Calu3 (cell line): ENCODE results near the gene ZDHHC18. TPM values are rescaled to one million over a fixed set of nuclear protein-coding genes. Genes with fewer than 3 reads are reported as not detected.
A peak's percentile ranks its signal among the peaks of the same experiment; 100 is the strongest.

Source experiments
- BruUV-seq: library from RNA; stranded (reverse); fragments of 400-500 nt; replicated peaks from 2 replicates; lab custom pipeline; 2021; lab: Mats Ljungman, UMichigan
- CTCF ChIA-PET: fragments of 300-600 bp; sonication (Branson Sonifier 250); formaldehyde crosslinking; loops from one replicate; lab custom pipeline; 2022; ENCODE audit warnings: antibody characterized with exemption; lab: Charles Lee
- DNase-seq: peaks from one replicate; pipeline ENCODE4 v3.0.0; 2022
- H3K27ac Mint-ChIP-seq: one replicate; pipeline ENCODE4 v1.8.0; 2022; ENCODE audit warnings: mixed read lengths; ENCODE audit not compliant: unreplicated experiment
- H3K27me3 Mint-ChIP-seq: one replicate; pipeline ENCODE4 v1.8.0; 2022; ENCODE audit warnings: mixed read lengths; ENCODE audit not compliant: unreplicated experiment
- H3K36me3 Mint-ChIP-seq: one replicate; pipeline ENCODE4 v1.8.0; 2022; ENCODE audit warnings: mild to moderate bottlenecking, moderate library complexity, mixed read lengths; ENCODE audit not compliant: insufficient read depth, unreplicated experiment
- H3K4me1 Mint-ChIP-seq: one replicate; pipeline ENCODE4 v1.8.0; 2022; ENCODE audit warnings: mild to moderate bottlenecking, low read depth, mixed read lengths; ENCODE audit not compliant: unreplicated experiment
- H3K4me3 Mint-ChIP-seq: one replicate; pipeline ENCODE4 v1.8.0; 2022; ENCODE audit warnings: mild to moderate bottlenecking, low read depth, moderate library complexity, mixed read lengths; ENCODE audit not compliant: unreplicated experiment
- H3K9me3 Mint-ChIP-seq: one replicate; pipeline ENCODE4 v1.8.0; 2022; ENCODE audit warnings: low read depth, mixed read lengths; ENCODE audit not compliant: unreplicated experiment
- CTCF ChIP-seq: fragments of 200-600 bp; IDR thresholded peaks from one replicate; pipeline ENCODE4 v1.8.0; 2022; ENCODE audit warnings: antibody characterized with exemption; ENCODE audit not compliant: unreplicated experiment
- intact Hi-C: fragments of 100-400 bp; cut with micrococcal nuclease; formaldehyde crosslinking; loops from one replicate; pipeline ENCODE4 v1.10.0; 2022; ENCODE audit not compliant: unreplicated experiment
- total RNA-seq: library from RNA; stranded (reverse); gene quantifications from 2 replicates; pipeline ENCODE4 v1.2.3, GENCODE V29; 2022

ZDHHC18 gene
- total RNA-seq, 1 experiment from 2014 or later = 21.8 TPM

- Mint-ChIP-seq H3K27me3 (no peaks in the 10 kb centered on the region), H3K27ac (peak within 1 kb of the TSS; percentile 93), H3K36me3 (peaks cover 37% of the 10 kb centered on the region), H3K9me3 (no peaks in the 10 kb centered on the region), H3K4me3 (peak within 1 kb of the TSS; percentile 90), H3K4me1 (peaks cover 39% of the 10 kb centered on the region)
- intact Hi-C loops = loop anchor here (2.0 kb wide), 1 partner anchor 83 kb away; no protein-coding TSS in a partner anchor
- TF ChIP-seq CTCF = no peak
- CTCF ChIA-PET = interaction anchor here (1.3 to 2.6 kb wide), 6 partner anchors 14 to 186 kb away, joined by 3 to 23 read pairs (median 8); no protein-coding TSS in a partner anchor
- DNase-seq = peak; percentile 85
- TSS peak; percentile 28 for BruUV-seq
Measured at GRCh38 chr1:26787706-26788514, 38.6 kb upstream of the ZDHHC18 start, which contains the start of gene PIGV. TSS of gene PIGV (plus strand) at chr1:26787950. CDS start at chr1:26790816, 2,866 bp downstream.

- CTCF ChIA-PET = interaction anchor here (0.6 to 2.6 kb wide), 12 partner anchors 15 to 186 kb away, joined by 3 to 23 read pairs (median 5); no protein-coding TSS in a partner anchor
- no peak for DNase-seq
Measured at GRCh38 chr1:26788515-26788785, 38.0 kb upstream of the ZDHHC18 start.

GRCh38 chr1:26788836-26789611 lies 37.5 kb upstream of the ZDHHC18 start:
- DNase-seq = peak; percentile 83
- Mint-ChIP-seq H3K27me3 (no peaks in the 10 kb centered on the region), H3K9me3 (no peaks in the 10 kb centered on the region), H3K36me3 (peaks cover 33% of the 10 kb centered on the region), H3K4me3 (peak overlapping the region; percentile 90), H3K27ac (peak overlapping the region; percentile 93), H3K4me1 (peaks cover 34% of the 10 kb centered on the region)
- TF ChIP-seq CTCF = peak; percentile 81
- intact Hi-C loops = loop anchor here (1.0 to 2.0 kb wide), 2 partner anchors 84 to 187 kb away; no protein-coding TSS in a partner anchor
- CTCF ChIA-PET = interaction anchor here (0.6 to 2.6 kb wide), 13 partner anchors 16 to 190 kb away, joined by 3 to 23 read pairs (median 5); no protein-coding TSS in a partner anchor
- no TSS peak for BruUV-seq

More at GRCh38 chr1:26788515-26788785, 38.0 kb upstream of the ZDHHC18 start:
- Mint-ChIP-seq H3K4me3 (peak overlapping the region; percentile 90), H3K9me3 (no peaks in the 10 kb centered on the region), H3K4me1 (peaks cover 37% of the 10 kb centered on the region), H3K27ac (peak overlapping the region; percentile 93), H3K36me3 (peaks cover 37% of the 10 kb centered on the region), H3K27me3 (no peaks in the 10 kb centered on the region)
- intact Hi-C loops = loop anchor here (2.0 kb wide), 1 partner anchor 84 kb away; no protein-coding TSS in a partner anchor
- BruUV-seq = no TSS peak
- TF ChIP-seq CTCF = no peak

- no peaks in the 10 kb centered on the region for H3K27me3 Mint-ChIP-seq
- no peak overlapping the region for H3K27ac Mint-ChIP-seq
- CTCF ChIA-PET = interaction anchor here (1.3 to 2.6 kb wide), 5 partner anchors 97 to 190 kb away, joined by 3 to 23 read pairs (median 10); no protein-coding TSS in a partner anchor
- H3K4me1 Mint-ChIP-seq = peaks cover 29% of the 10 kb centered on the region
- TF ChIP-seq CTCF = no peak
- no peak for DNase-seq
- H3K9me3 Mint-ChIP-seq = no peaks in the 10 kb centered on the region
- H3K4me3 Mint-ChIP-seq = no peak overlapping the region
- intact Hi-C loops = loop anchor here (1.0 to 2.0 kb wide), 2 partner anchors 85 to 187 kb away; no protein-coding TSS in a partner anchor
- no TSS peak for BruUV-seq
- H3K36me3 Mint-ChIP-seq = peaks cover 33% of the 10 kb centered on the region
Measured at GRCh38 chr1:26789612-26789865, 36.9 kb upstream of the ZDHHC18 start.
